GM18870 (cell line): ENCODE data around the gene TFPI.
"Not testable (repeated sequence)": the region's sequence is repeated elsewhere in the genome, so short reads cannot be mapped to it uniquely, and the experiment has no call there.

ENCODE experiments used
- ATAC-seq: cut with Tn5 transposase; IDR thresholded peaks from one replicate; pipeline ENCODE4 v1.9.1; 2021; ENCODE audit warnings: moderate library complexity; ENCODE audit not compliant: unreplicated experiment

Gene TFPI

DNA sequence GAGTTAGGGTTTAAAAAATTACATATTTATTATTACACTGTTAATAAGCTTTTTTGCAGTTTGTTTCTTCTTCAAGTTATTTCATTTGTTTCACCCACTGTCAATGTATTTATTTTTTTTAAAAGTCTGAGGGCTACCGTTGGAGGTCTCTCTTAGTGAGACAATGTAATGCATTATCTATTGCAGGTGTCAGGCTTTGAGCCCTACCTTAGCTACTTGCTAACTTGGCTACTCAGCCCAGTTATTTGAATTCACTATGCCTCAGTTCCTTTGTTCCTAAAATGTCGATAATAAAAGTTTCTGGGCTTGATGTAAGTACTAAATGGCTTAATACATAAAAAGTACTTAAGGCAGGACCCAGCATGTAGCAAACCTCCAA, 458 bp upstream of the TFPI start:
- ATAC-seq, result no peak

- ATAC-seq, result peak; percentile 79
Observed at GRCh38 chr2:187552828-187553681, 1.2 kb downstream of the TFPI start.

- ATAC-seq, result no peak
Observed at GRCh38 chr2:187552381-187552780, 1.9 kb downstream of the TFPI start.

- ATAC-seq, result no peak
Observed at GRCh38 chr2:187550857-187551256, 3.4 kb downstream of the TFPI start.

- no peak for ATAC-seq
Observed at GRCh38 chr2:187549951-187550555, 4.2 kb downstream of the TFPI start.

DNA sequence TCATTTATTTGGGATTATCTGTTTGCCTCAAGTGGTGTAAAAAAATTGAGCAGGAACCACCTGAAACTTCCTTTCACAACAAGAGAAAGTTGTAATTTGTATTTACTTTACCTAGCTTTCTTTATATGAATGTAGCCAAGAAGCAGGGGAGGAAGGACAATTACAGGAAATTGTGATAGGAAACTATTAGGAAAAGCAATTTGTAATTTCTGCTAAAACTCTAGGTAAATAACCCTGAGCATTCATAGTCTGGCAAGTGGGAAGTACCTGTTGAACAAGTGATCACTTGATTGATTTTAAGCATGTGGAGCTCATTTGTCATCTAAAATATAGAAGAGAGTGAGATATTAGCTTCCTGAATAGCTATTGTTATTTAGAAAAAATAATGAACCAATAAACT, 5.0 kb downstream of the TFPI start:
- no peak for ATAC-seq

DNA sequence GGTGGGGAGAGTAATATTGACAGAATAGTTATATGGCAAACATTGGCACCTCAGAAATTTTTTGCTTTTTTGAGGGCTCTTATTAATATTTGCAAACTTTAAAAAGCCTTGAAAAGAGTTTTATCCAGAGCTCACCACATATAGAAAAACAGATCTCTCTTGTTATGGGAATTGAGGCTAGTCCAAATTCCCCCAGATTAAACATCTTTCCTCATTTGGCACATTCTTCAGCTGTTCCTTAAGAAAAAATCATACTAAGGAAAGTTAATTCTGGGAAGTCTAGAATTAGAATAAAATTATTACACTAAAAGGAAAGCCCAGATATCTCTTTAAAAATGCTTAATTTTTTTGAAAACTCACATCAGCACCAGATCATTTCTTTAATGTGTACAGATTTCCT, 5.6 kb downstream of the TFPI start:
- no peak for ATAC-seq

DNA sequence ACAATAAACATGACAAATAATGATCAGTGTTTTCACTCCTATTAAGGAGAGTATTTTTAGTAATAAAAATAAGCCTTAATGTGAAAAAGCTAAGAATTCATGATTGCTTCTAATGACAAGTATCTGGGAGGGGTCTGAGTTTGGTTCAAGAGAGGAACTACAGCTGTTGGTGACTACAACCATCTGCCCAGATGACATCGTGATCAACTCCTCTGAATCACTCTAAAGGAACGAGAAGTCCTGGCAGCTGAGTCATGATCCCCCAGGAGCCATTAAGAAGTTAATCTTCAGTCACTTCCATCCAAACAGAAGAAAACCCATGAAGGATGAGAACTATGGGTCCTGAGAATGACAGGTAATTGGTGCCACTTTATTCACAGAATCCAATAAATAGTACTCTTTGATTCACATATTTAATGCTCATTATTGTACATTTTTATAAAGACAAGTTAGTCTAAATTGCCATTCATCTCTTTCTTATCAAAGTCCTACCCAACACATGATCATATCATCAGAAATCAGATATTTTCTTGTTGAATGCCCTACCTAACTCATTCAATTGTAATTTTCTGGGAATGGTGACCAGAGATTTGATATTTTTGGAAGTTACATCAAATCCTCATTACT, 6.8 kb downstream of the TFPI start:
- no peak for ATAC-seq

GRCh38 chr2:187546762-187547333, 7.4 kb downstream of the TFPI start:
- ATAC-seq, result no peak

- no peak for ATAC-seq
Observed at GRCh38 chr2:187545238-187545751, 8.9 kb downstream of the TFPI start.

GRCh38 chr2:187544371-187545080, 9.7 kb downstream of the TFPI start:
- no peak for ATAC-seq

DNA sequence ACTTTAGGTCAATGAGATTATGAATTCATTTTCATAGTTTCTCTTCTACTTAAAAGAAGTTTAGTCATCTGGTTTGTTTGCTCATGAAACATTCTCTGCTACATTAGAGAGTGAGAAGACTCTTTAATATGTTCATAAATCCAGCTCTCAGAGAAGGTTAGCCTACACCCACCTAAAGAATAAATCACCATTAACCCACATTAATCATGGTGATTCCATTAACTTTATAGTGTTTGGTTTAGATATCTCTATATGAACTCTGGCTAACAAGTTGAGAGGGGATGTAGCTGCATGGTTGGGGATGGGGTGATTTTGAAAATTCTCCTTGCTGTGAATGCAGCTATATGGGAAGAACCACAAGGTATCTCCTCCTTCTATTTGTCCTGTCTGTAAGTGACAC, 10.7 kb downstream of the TFPI start:
- ATAC-seq, result no peak

DNA sequence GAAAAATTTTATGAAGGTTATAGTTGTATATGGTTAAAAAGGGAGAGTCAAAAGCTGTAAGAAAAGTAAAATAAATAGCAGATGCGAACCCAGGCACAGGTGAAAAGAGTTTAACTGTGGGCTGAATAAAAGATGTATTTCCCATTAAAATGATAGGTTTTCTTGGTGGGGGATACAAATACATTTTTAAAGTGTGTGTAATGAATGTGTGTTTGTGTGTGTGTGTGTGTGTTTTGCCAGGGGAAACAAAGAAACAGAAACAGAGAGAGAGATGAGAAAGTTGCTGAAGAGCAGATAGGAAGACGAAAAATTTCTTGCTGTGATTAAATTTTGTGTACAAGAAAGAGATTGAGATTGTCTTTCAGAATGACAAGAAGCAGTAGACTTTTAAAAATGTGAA, 12.1 kb downstream of the TFPI start:
- ATAC-seq, result no peak

GRCh38 chr2:187541086-187542085, 12.8 kb downstream of the TFPI start:
- no peak for ATAC-seq

GRCh38 chr2:187538222-187538621, 16.0 kb downstream of the TFPI start:
- not testable (repeated sequence) for ATAC-seq

DNA sequence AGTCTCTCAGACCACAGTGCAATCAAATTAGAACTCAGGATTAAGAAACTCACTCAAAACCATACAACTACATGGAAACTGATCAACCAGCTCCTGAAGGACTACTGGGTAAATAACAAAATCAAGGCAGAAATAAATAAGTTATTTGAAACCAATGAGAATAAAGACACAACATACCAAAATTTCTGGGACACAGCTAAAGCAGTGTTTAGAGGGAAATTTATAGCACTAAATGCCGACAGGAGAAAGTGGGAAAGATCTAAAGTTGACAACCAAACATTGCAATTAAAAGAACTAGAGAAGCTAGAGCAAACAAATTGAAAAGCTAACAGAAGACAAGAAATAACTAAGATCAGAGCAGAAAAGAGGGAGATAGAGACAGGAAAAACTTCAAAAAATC, 18.9 kb downstream of the TFPI start:
- not testable (repeated sequence) for ATAC-seq

DNA sequence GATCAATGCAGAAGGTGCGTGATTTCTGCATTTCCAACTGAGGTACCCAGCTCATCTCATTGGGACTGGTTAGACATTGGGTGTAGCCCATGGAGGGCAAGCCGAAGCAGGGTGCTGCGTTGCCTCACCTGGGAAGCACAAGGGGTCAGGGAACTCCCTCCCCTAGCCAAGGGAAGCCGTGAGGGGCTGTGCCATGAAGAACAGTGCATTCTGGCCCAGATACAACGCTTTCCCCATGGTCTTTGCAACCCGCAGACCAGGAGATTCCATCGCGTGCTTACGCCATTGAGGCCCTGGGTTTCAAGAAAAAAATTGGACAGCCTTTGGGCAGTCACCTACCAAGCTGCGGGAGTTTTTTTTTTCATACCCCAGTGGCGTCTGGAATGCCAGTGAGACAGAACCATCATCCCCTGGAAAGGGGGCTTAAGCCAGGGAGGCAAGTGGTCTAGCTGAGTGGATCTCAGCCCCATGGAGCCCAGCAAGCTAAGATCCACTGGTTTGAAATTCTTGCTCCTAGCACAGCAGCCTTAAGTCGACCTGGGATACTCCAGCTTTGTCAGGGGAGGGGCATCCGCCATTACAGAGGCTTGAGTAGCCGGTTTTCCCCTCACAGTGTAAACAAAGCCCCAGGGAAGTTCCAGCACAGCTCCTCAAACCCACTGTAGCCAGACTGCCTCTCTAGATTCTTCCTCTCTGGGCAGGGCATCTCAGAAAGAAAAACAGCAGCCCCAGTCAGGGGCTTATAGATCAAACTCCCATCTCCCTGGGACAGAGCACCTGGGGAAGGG, 21.7 kb downstream of the TFPI start:
- ATAC-seq, result no peak

GRCh38 chr2:187529977-187530721, 24.1 kb downstream of the TFPI start:
- no peak for ATAC-seq
